GM06990 (cell line): ENCODE results near the gene EIF2A.

Experiments used
- DNase-seq: peaks from one replicate; pipeline ENCODE4 v3.0.0-alpha.2; 2011; ENCODE audit not compliant: insufficient read length; ENCODE audit errors: extremely low read depth
- H3K27me3 ChIP-seq: replicated peaks from 2 replicates; pipeline ENCODE4 v1.6.0; 2011; ENCODE audit warnings: low read length; ENCODE audit not compliant: control insufficient read depth, insufficient read depth
- H3K36me3 ChIP-seq: 2 replicates; pipeline ENCODE4 v1.5.1; 2011; ENCODE audit warnings: low read length; ENCODE audit not compliant: control insufficient read depth, insufficient read depth
- H3K4me3 ChIP-seq: replicated peaks from 2 replicates; pipeline ENCODE4 v1.5.1; 2011; ENCODE audit warnings: low read depth, mild to moderate bottlenecking, control low read depth, low read length
- TF ChIP-seq, protein P1 (sequence below): IDR thresholded peaks from 2 replicates; pipeline ENCODE4 v1.5.1; 2011; ENCODE audit warnings: low read length, control low read depth, mild to moderate bottlenecking, inconsistent platforms; ENCODE audit not compliant: insufficient read depth, poor library complexity, severe bottlenecking

EIF2A gene

DNA sequence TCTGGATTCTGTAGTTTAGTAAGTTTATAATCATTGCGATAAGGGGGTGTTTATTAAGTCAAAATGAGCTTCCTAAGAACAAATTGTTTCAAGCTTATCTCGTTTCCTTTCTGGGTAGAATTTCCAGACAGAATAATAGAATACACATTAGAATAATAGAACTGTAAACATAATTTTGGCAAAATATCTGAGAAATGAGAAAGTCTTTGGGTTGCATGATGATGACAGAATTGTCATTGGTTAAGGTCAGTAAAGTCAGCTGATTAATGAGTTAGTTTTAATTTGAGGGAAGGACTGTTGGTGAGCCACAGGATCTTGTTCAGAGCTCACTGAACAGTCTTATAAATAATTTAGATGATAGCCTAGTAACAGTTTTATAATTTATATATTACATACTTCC lies 10.2 kb downstream of the EIF2A start:
- Histone ChIP-seq H3K27me3 (no peaks in the 10 kb centered on the region), H3K4me3 (no peak overlapping the region), H3K36me3 (peaks cover 3% of the 10 kb centered on the region)
- TF ChIP-seq, protein P1, sequence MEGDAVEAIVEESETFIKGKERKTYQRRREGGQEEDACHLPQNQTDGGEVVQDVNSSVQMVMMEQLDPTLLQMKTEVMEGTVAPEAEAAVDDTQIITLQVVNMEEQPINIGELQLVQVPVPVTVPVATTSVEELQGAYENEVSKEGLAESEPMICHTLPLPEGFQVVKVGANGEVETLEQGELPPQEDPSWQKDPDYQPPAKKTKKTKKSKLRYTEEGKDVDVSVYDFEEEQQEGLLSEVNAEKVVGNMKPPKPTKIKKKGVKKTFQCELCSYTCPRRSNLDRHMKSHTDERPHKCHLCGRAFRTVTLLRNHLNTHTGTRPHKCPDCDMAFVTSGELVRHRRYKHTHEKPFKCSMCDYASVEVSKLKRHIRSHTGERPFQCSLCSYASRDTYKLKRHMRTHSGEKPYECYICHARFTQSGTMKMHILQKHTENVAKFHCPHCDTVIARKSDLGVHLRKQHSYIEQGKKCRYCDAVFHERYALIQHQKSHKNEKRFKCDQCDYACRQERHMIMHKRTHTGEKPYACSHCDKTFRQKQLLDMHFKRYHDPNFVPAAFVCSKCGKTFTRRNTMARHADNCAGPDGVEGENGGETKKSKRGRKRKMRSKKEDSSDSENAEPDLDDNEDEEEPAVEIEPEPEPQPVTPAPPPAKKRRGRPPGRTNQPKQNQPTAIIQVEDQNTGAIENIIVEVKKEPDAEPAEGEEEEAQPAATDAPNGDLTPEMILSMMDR = no peak
- DNase-seq = no peak

DNA sequence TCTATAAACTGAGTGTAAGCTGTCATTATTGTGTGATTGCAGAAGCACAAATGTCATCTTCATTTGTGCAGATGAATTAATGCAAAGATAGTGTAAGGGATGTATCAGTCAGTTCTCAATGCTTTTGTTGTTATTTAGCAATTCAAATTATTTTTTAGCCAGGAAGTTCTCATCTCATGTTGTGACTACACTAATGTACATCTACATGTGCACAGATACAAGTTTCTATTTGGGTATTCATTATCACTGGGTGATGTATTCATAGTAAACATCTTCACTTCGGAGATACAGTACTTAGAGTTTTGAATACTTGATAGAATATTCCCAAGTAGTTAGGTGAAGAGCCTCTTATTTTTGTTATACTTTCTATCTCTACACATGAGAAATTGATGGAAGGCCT lies 11.1 kb downstream of the EIF2A start:
- TF ChIP-seq, protein P1 = no peak
- DNase-seq = no peak
- Histone ChIP-seq H3K4me3 (no peak overlapping the region), H3K36me3 (peaks cover 3% of the 10 kb centered on the region), H3K27me3 (no peaks in the 10 kb centered on the region)

DNA sequence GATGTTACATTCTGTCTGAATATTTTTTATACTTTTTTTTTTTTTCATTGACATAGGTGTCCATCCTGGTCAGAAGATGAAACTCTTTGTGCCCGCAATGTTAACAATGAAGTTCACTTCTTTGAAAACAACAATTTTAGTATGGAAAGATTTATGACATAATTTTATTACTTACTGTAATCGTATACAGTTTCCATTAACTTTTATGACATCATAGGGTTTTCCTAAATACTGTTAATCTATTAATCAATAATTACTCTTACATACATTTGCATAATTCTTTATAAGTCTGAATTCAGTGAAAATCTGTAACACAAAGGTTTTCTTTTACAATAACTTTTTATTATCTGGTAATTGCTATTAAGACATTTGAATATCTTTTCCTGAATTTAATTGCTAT lies 17.7 kb downstream of the EIF2A start:
- Histone ChIP-seq H3K27me3 (no peaks in the 10 kb centered on the region), H3K36me3 (no peaks in the 10 kb centered on the region; the same call in none of the 2 replicates)
- TF ChIP-seq, protein P1 = no peak

DNA sequence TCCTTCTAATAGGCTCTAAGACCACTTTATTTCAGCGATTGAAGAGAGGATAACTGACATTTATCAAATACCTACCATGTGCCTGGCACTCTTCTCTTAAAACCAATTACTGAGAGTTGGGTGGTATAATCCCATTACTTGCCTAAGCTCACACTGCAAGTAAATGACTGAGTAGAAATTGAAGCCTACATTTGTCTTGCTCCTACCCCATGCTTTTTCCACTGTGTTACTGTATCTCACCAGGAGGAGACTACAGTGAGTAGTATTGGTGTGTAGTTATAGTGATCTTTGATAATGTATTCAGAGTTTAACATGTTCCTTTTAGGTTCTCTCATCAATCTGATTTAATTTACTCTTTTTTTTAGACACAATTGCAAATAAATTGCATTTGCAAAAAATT lies 20.7 kb downstream of the EIF2A start:
- TF ChIP-seq, protein P1 = no peak
- no peaks in the 10 kb centered on the region; the same call in none of the 2 replicates for H3K36me3 ChIP-seq
- DNase-seq = no peak
- no peaks in the 10 kb centered on the region for H3K27me3 ChIP-seq
- no peak overlapping the region for H3K4me3 ChIP-seq

More for the DNA sequence above, 17.7 kb downstream of the EIF2A start:
- DNase-seq = no peak
- no peak overlapping the region for H3K4me3 ChIP-seq

DNA sequence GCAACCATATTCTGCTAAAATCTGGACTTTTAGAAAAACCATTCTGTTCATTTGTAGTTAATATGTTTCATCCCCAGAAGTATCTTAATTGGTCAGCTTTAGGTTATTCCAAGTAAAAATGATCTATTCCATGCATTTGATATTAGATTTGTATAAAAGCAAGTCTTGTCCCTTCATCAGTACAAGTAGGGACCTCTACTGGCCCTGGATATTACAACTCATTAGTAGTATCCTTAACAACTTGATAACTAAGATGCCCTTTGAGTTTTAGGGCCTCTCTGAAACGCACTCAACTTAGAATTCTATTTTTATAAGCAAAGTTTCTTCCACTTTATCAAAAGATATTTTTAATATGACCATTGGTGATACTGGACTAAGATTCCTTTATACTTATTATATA lies 31.3 kb downstream of the EIF2A start:
- TF ChIP-seq, protein P1 = no peak
- Histone ChIP-seq H3K36me3 (peaks cover 11% of the 10 kb centered on the region), H3K27me3 (no peaks in the 10 kb centered on the region), H3K4me3 (no peak overlapping the region)
- no peak for DNase-seq

DNA sequence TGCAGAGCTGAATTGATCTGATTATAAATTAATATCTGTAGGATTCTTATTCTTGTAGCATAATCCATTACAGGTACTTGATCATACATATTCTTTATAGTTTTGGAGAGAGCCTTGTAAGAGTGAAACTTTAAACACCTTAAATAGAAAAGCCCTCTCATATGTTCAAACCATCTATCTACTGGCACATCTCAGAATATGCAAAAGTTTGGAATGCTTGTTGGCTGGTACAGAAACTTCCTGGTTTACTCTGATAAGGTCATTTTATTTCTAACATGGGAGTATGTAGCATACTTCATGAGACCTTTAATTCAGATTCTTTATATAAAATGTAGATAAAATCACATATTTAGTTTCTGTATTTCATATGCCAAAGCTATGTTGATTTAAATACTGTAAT lies 34.6 kb downstream of the EIF2A start:
- H3K36me3 ChIP-seq = peaks cover 8% of the 10 kb centered on the region
- TF ChIP-seq, protein P1 = no peak
- DNase-seq = no peak
- H3K27me3 ChIP-seq = no peaks in the 10 kb centered on the region
- no peak overlapping the region for H3K4me3 ChIP-seq
